Measurements from ENCODE around the gene CIB2. TPM values are rescaled to one million over a fixed set of nuclear protein-coding genes. Genes with fewer than 3 reads are reported as not detected.
A peak's percentile ranks its signal among the peaks of the same experiment; 100 is the strongest.

CIB2 gene
- total and polyA plus RNA-seq, 2 experiments from 2014 or later, result 40.5 to 48.9 TPM

DNA sequence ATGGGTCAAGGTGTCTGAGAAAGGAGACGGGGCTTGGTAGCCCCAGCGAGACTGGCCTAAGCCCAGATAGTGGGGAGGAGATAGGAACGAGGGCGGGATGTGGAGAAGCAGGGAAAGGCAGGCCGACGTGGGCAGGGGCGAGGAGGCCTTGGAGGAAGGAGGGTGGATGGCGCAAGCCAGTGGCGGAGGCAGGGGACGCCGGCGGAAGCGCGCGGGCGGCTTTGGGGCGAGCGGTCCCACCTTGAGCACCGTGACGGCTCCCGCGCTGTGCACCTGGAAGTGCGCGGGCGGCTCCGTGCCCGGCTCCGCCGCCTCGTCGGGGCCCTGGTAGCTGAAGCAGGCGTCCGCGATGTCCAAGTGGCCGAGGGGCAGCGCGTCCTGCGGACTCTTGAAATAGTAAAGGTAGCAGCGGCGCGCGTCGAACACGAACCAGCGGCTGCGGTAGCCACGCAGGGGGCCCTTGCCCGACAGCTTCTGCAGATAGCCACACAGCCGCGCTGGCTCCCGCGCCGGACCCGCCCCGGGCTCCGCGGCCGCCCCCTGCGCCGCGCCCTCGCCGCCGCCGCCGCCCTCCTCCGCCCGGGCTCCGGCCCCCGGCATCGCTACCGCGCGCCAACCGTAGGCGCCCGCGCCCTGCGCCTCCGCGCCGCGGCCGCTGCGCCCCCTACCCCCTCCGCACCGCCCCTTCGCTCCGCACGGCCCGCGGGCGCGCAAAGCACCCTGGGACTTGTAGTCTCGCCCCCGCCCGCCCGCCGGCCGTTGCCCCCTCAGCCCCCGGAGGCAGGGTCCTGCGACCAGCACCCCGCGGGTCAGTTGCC, 54.0 kb downstream of the CIB2 start, which contains the start of gene TBC1D2B:
Gene TBC1D2B, minus strand, starts transcription at position 659 of the 818 bp plus-strand sequence. Its CDS starts 59 bp downstream, at position 600.
- H3K4me1 ChIP-seq (ENCODE audit: insufficient read depth), result peaks cover 36% of the 10 kb centered on the region
- peaks cover 43% of the 10 kb centered on the region for H3K79me2 ChIP-seq
- no peaks in the 10 kb centered on the region for H3K27me3 ChIP-seq
- peak within 1 kb of the TSS; percentile 93 for H3K27ac ChIP-seq
- peak within 1 kb of the TSS; percentile 98 for H3K4me3 ChIP-seq
- H2AFZ ChIP-seq, result peak within 1 kb of the TSS; percentile 87
- no peaks in the 10 kb centered on the region for H3K36me3 ChIP-seq (replicated peaks; ENCODE audit: insufficient read depth, low read depth)
- no peaks in the 10 kb centered on the region for H4K20me1 ChIP-seq (ENCODE audit: insufficient read depth, poor library complexity, severe bottlenecking)
- peak; percentile 85 for DNase-seq (ENCODE audit: low spot score)
- TF ChIP-seq EZH2 (IDR thresholded peaks at IDR 0.05; ENCODE audit: borderline replicate concordance), result no peak
- H3K9me2 ChIP-seq (replicated peaks; ENCODE audit: insufficient read depth), result no peaks in the 10 kb centered on the region
- under 1% methylated on average over 47 of the region's 104 CpGs for WGBS (ENCODE audit: low lambda C conversion rate, missing lambda C conversion rate)
- H3K9me3 ChIP-seq (ENCODE audit: low read depth), result no peaks in the 10 kb centered on the region
- peak within 1 kb of the TSS; percentile 97 for H3K4me2 ChIP-seq

DNA sequence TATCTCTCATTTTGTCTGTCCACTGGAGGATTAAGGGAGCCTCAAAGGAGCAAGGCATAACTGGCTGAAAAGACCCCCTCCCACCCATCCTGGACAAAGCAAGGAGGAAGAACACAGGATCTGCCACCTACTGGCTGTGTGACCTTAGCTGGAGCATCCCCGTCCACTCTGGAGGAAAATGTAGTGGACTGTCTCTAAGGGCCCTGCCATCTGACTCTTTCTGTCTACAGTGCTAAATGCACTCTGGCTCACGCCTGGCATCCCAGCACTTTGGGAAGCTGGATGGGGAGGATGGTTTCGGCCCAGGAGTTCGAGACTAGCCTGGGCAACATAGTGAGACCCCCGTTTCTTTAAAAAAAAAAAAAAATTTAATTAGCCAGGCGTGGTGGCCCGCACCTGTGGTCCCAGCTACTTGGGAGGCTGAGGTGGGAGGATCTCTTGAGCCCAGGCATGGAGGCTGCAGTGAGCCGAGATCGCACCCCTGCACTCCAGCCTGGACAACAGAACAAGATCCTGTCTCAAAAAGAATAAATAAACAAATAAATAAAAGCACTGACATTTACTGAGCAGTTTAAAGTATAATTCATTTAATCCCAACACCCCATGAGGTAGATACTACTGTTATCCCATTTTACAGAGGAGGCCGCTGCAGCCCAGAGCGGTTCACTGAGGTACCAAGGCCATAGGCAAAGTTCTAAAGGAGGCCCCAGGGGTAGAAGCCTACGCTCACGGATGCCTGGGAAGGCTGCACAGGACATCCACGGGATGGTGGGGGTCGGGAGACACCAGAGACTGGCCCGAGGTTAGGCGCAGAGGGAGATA, 54.8 kb downstream of the CIB2 start:
- H4K20me1 ChIP-seq (ENCODE audit: insufficient read depth, poor library complexity, severe bottlenecking), result no peaks in the 10 kb centered on the region
- TF ChIP-seq, protein P1, sequence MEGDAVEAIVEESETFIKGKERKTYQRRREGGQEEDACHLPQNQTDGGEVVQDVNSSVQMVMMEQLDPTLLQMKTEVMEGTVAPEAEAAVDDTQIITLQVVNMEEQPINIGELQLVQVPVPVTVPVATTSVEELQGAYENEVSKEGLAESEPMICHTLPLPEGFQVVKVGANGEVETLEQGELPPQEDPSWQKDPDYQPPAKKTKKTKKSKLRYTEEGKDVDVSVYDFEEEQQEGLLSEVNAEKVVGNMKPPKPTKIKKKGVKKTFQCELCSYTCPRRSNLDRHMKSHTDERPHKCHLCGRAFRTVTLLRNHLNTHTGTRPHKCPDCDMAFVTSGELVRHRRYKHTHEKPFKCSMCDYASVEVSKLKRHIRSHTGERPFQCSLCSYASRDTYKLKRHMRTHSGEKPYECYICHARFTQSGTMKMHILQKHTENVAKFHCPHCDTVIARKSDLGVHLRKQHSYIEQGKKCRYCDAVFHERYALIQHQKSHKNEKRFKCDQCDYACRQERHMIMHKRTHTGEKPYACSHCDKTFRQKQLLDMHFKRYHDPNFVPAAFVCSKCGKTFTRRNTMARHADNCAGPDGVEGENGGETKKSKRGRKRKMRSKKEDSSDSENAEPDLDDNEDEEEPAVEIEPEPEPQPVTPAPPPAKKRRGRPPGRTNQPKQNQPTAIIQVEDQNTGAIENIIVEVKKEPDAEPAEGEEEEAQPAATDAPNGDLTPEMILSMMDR (IDR thresholded peaks at IDR 0.05; ENCODE audit: poor library complexity), result no peak
- peaks cover 39% of the 10 kb centered on the region for H3K4me1 ChIP-seq (ENCODE audit: insufficient read depth)
- no peaks in the 10 kb centered on the region for H3K27me3 ChIP-seq
- 61% methylated on average over 17 of the region's 17 CpGs for WGBS (ENCODE audit: low lambda C conversion rate, missing lambda C conversion rate)
- no peaks in the 10 kb centered on the region for H3K9me2 ChIP-seq (replicated peaks; ENCODE audit: insufficient read depth)
- peak overlapping the region; percentile 93 for H3K27ac ChIP-seq
- peak overlapping the region; percentile 98 for H3K4me3 ChIP-seq
- no peak for DNase-seq (ENCODE audit: low spot score)
- peak overlapping the region; percentile 92 for H3K4me2 ChIP-seq
- no peaks in the 10 kb centered on the region for H3K36me3 ChIP-seq (replicated peaks; ENCODE audit: insufficient read depth, low read depth)
- H2AFZ ChIP-seq, result peak overlapping the region; percentile 70
- H3K9me3 ChIP-seq (ENCODE audit: low read depth), result no peaks in the 10 kb centered on the region
- peaks cover 50% of the 10 kb centered on the region for H3K79me2 ChIP-seq

DNA sequence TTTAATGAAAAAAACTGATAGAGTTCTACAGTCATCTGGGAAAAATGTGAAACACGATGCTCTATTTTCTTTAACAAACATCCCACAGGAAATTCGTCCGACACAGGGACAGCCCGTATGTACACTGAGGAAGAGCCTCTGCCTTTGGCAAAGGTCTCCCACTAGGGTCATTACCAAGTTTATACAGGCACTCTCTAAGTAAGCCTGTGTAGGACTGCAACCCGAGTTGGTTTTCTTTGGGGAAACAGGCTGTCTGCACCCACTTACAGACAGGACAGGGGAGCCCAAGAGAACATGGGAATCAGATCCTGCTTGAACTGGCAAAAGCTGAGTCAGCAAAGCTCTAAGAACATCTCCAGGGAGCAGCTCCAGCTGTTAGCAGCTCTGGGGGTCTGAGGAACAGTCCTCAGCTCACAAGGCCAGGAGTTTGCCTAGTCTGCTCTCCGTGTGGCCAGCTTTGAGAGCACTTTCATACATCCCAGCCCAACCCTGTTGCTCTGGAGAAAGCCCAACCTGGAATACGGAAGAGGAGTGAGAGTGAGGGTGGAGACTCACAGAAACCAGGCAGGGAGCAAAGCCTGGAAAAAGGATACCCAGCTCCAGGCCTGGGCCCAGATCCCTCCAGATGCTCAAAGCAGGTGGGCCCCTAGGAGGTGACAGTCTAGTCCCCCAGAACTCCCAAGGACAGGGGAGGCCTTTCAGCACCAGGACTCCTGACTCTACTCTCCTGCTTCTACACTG, 55.6 kb downstream of the CIB2 start:
- Histone ChIP-seq H3K27ac (peak overlapping the region; percentile 93), H3K27me3 (no peaks in the 10 kb centered on the region), H3K4me2 (peak overlapping the region; percentile 92), H3K36me3 (replicated peaks; ENCODE audit: insufficient read depth, low read depth) (no peaks in the 10 kb centered on the region), H4K20me1 (ENCODE audit: insufficient read depth, poor library complexity, severe bottlenecking) (no peaks in the 10 kb centered on the region), H3K79me2 (peaks cover 58% of the 10 kb centered on the region), H2AFZ (no peak overlapping the region), H3K9me2 (replicated peaks; ENCODE audit: insufficient read depth) (no peaks in the 10 kb centered on the region), H3K4me1 (ENCODE audit: insufficient read depth) (peaks cover 40% of the 10 kb centered on the region), H3K4me3 (peak overlapping the region; percentile 98), H3K9me3 (ENCODE audit: low read depth) (no peaks in the 10 kb centered on the region)
- peak; percentile 82 for DNase-seq (ENCODE audit: low spot score)
- TF ChIP-seq, protein P1 (IDR thresholded peaks at IDR 0.05; ENCODE audit: poor library complexity), result no peak
- 27% methylated on average over 7 of the region's 7 CpGs for WGBS (ENCODE audit: low lambda C conversion rate, missing lambda C conversion rate)
